Neural crest cell (in vitro differentiated cells): Measurements from ENCODE around the gene CDK5RAP2. TPM values are rescaled to one million over a fixed set of nuclear protein-coding genes. Genes with fewer than 3 reads are reported as not detected.

Experiments
- DNase-seq: peaks from one replicate; pipeline ENCODE4 v3.0.0; 2021; ENCODE audit warnings: low read depth, mixed read lengths, low spot score
- H3K27ac Mint-ChIP-seq: one replicate; pipeline ENCODE4 v1.8.0; 2021; ENCODE audit warnings: mild to moderate bottlenecking, mixed read lengths; ENCODE audit not compliant: unreplicated experiment
- H3K27me3 Mint-ChIP-seq: 2 replicates; pipeline ENCODE4 v1.8.0; 2021; ENCODE audit warnings: low read depth, mild to moderate bottlenecking, mixed read lengths
- H3K36me3 Mint-ChIP-seq: 2 replicates; pipeline ENCODE4 v1.8.0; 2021; ENCODE audit warnings: low read depth, mild to moderate bottlenecking, mixed read lengths
- H3K4me1 Mint-ChIP-seq: 2 replicates; pipeline ENCODE4 v1.8.0; 2021; ENCODE audit warnings: mixed read lengths
- H3K4me3 Mint-ChIP-seq: one replicate; pipeline ENCODE4 v1.8.0; 2021; ENCODE audit warnings: mild to moderate bottlenecking, mixed read lengths
- H3K9me3 Mint-ChIP-seq: 2 replicates; pipeline ENCODE4 v1.8.0; 2021; ENCODE audit warnings: mixed read lengths
- CTCF ChIP-seq: fragments of 200-600 bp; sonication (generic); conservative IDR thresholded peaks from 2 replicates; pipeline ENCODE4 v1.5.0; 2021; ENCODE audit warnings: antibody characterized with exemption, mild to moderate bottlenecking
- total RNA-seq: library from RNA; stranded (reverse); gene quantifications from 2 replicates; pipeline ENCODE4 v1.2.1, GENCODE V29; 2021

The CDK5RAP2 gene
- total RNA-seq, 1 donor from 2014 or later, result 116 TPM

- Mint-ChIP-seq H3K36me3 (peaks cover 22% of the 10 kb centered on the region), H3K27ac (no peak overlapping the region), H3K9me3 (no peaks in the 10 kb centered on the region), H3K27me3 (no peaks in the 10 kb centered on the region), H3K4me3 (no peak overlapping the region), H3K4me1 (no peaks in the 10 kb centered on the region)
- TF ChIP-seq CTCF, result no peak
- DNase-seq, result no peak
Measured at GRCh38 chr9:120567081-120567480, 12.9 kb downstream of the CDK5RAP2 start.

- no peaks in the 10 kb centered on the region for H3K9me3 Mint-ChIP-seq
- H3K4me1 Mint-ChIP-seq, result no peaks in the 10 kb centered on the region
- no peak for DNase-seq
- H3K4me3 Mint-ChIP-seq, result no peak overlapping the region
- TF ChIP-seq CTCF, result no peak
- no peaks in the 10 kb centered on the region for H3K27me3 Mint-ChIP-seq
- peaks cover 20% of the 10 kb centered on the region for H3K36me3 Mint-ChIP-seq
- no peak overlapping the region for H3K27ac Mint-ChIP-seq
Measured at GRCh38 chr9:120564589-120564988, 15.4 kb downstream of the CDK5RAP2 start.

GRCh38 chr9:120562861-120563443 lies 17.0 kb downstream of the CDK5RAP2 start:
- no peak overlapping the region for H3K4me3 Mint-ChIP-seq
- no peak for TF ChIP-seq CTCF
- no peaks in the 10 kb centered on the region for H3K27me3 Mint-ChIP-seq
- peaks cover 21% of the 10 kb centered on the region for H3K36me3 Mint-ChIP-seq
- H3K9me3 Mint-ChIP-seq, result no peaks in the 10 kb centered on the region
- DNase-seq, result no peak
- peaks cover 6% of the 10 kb centered on the region for H3K4me1 Mint-ChIP-seq
- H3K27ac Mint-ChIP-seq, result no peak overlapping the region

GRCh38 chr9:120561709-120562108 lies 18.3 kb downstream of the CDK5RAP2 start:
- H3K4me3 Mint-ChIP-seq, result no peak overlapping the region
- H3K4me1 Mint-ChIP-seq, result peaks cover 6% of the 10 kb centered on the region
- TF ChIP-seq CTCF, result no peak
- H3K27ac Mint-ChIP-seq, result no peak overlapping the region
- H3K36me3 Mint-ChIP-seq, result peaks cover 18% of the 10 kb centered on the region
- H3K27me3 Mint-ChIP-seq, result no peaks in the 10 kb centered on the region
- no peak for DNase-seq
- no peaks in the 10 kb centered on the region for H3K9me3 Mint-ChIP-seq

- Mint-ChIP-seq H3K4me1 (peaks cover 6% of the 10 kb centered on the region), H3K36me3 (peaks cover 15% of the 10 kb centered on the region), H3K27ac (no peak overlapping the region), H3K9me3 (no peaks in the 10 kb centered on the region), H3K4me3 (no peak overlapping the region), H3K27me3 (no peaks in the 10 kb centered on the region)
- no peak for DNase-seq
- no peak for TF ChIP-seq CTCF
Measured at GRCh38 chr9:120559546-120559945, 20.4 kb downstream of the CDK5RAP2 start.
